Kidney (tissue), 14 donors: Measurements from ENCODE around the gene INSC. TPM values are rescaled to one million over a fixed set of nuclear protein-coding genes. Genes with fewer than 3 reads are reported as not detected.

Experiments
- DNase-seq, 5 donors: peaks; one replicate each; pipeline ENCODE4 v3.0.0-alpha.2; 2013 to 2020
- FAIRE-seq: peaks from 2 replicates; lab custom pipeline; 2012; peaks lifted over from hg19 to GRCh38; lab: Jason Lieb, UNC
- H3K27ac ChIP-seq, 2 donors: one replicate each; pipeline ENCODE4 v1.7.0; 2013; ENCODE audit warnings: low read depth in 2 of 2, low read length in 2 of 2, inconsistent platforms in 1 of 2
- H3K27me3 ChIP-seq: one replicate; pipeline ENCODE4 v1.7.1; 2013; ENCODE audit warnings: low read length, inconsistent platforms; ENCODE audit not compliant: control insufficient read depth, insufficient read depth
- H3K36me3 ChIP-seq, 3 donors: one replicate each; pipeline versions ENCODE4 v1.7.0 to v1.7.1; 2013; ENCODE audit warnings: low read length in 3 of 3, control low read depth in 1 of 3, inconsistent platforms in 1 of 3; ENCODE audit not compliant: insufficient read depth in 3 of 3, control insufficient read depth in 2 of 3
- H3K4me1 ChIP-seq, 3 donors: one replicate each; pipeline versions ENCODE4 v1.7.0 to v1.7.1; 2013; ENCODE audit warnings: low read length in 3 of 3, inconsistent platforms in 1 of 3, low read depth in 1 of 3; ENCODE audit not compliant: control insufficient read depth in 2 of 3, insufficient read depth in 2 of 3
- H3K4me3 ChIP-seq, 3 donors: one replicate each; pipeline versions ENCODE4 v1.7.0 to v1.8.1; 2013; ENCODE audit warnings: low read length in 3 of 3, control low read depth in 1 of 3, inconsistent platforms in 1 of 3
- H3K9ac ChIP-seq, 3 donors: one replicate each; pipeline versions ENCODE4 v1.7.0 to v1.7.1; 2013; ENCODE audit warnings: low read length in 3 of 3, control low read depth in 1 of 3, inconsistent platforms in 1 of 3
- H3K9me3 ChIP-seq, 3 donors: one replicate each; pipeline versions ENCODE4 v1.7.0 to v1.7.1; 2013; ENCODE audit warnings: low read length in 3 of 3, control low read depth in 1 of 3, inconsistent platforms in 1 of 3; ENCODE audit not compliant: control insufficient read depth in 2 of 3, insufficient read depth in 1 of 3
- CTCF ChIP-seq: IDR thresholded peaks from 3 replicates; pipeline ENCODE4 v1.5.1; 2012; ENCODE audit warnings: mild to moderate bottlenecking, moderate library complexity, borderline replicate concordance; ENCODE audit not compliant: insufficient read depth; ENCODE audit errors: extremely low read depth
- intact Hi-C: fragments of 100-400 bp; cut with DNase I; formaldehyde crosslinking; loops from one replicate; pipeline ENCODE4 v1.11.1; 2022
- polyA plus RNA-seq: library from polyadenylated mRNA; stranded (reverse); fragments of 350-450 nt; fragmentation: Illumina TruSeq; extraction: RNeasy Lipid Tissue Mini Kit (QIAGEN cat#74804); gene quantifications from one replicate; pipeline ENCODE4 v1.2.3, GENCODE V29; 2014; ENCODE audit warnings: low read depth, low replicate concordance; ENCODE audit not compliant: insufficient read depth
- total RNA-seq: library from RNA; stranded (reverse); fragmentation: NEBNext Ultra II Directional; extraction: Animal tissue kit (Norgen Biotek cat#: 25700); gene quantifications from one replicate; pipeline ENCODE4 v1.2.1, GENCODE V29; 2021
- donor health status: control.
- donor health status: control.
- donor health status: control.
- donor health status: control.
- donor health status: control.
- donor health status: DM: yes; HTN: yes; CAD: no.
- donor health status: Normal renal cell carcinoma (clear cell type).

Gene INSC
- total and polyA plus RNA-seq, 2 donors from 2014 or later = 0.41 to 1.3 TPM

DNA sequence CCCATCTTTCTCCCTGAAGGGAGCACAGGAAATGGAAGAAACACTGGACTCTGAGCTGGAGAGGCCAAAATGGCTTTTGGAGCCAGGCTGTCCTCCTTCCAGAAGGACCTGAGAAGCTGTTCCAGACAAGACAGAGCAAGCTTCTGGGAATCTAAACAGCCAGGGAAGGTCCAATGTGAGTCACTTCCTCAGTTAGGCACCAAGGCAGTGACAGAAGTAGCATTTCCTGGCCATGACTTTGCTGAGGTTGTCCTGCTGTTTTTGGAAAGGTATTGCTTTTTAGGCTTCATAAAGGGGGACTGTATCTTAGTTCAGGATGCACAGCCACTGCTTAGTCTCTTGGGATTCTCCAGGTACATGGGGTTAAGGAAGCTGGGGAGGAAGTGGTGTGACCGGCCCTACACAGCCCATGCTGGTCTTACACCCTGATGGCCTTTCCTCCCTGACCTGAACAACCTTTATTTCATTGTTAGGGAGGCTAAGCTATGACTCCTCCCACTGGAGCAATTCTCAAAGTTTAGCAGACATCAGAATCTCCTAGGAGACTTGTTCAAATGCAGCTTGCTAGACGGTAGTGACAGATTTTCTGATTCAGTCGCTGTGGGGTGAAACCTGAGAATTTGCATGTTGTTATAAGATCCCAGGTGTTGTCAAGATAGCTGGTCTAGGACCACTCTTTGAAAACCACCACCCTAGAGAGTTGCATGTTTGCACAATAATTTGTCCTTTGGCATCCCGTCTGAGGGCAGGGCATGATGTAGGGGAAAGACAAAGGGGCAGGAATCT is 6.8 kb upstream of the INSC start:
- no peak overlapping the region for H3K4me3 ChIP-seq
- no peaks in the 10 kb centered on the region for H3K27me3 ChIP-seq
- intact Hi-C loops = no loop called here
- no peak for DNase-seq
- H3K36me3 ChIP-seq = no peaks in the 10 kb centered on the region
- no peaks in the 10 kb centered on the region for H3K4me1 ChIP-seq
- no peak for TF ChIP-seq CTCF
- no peaks in the 10 kb centered on the region for H3K9me3 ChIP-seq
- no peak overlapping the region for H3K27ac ChIP-seq
- FAIRE-seq = no peak
- H3K9ac ChIP-seq = no peak overlapping the region

DNA sequence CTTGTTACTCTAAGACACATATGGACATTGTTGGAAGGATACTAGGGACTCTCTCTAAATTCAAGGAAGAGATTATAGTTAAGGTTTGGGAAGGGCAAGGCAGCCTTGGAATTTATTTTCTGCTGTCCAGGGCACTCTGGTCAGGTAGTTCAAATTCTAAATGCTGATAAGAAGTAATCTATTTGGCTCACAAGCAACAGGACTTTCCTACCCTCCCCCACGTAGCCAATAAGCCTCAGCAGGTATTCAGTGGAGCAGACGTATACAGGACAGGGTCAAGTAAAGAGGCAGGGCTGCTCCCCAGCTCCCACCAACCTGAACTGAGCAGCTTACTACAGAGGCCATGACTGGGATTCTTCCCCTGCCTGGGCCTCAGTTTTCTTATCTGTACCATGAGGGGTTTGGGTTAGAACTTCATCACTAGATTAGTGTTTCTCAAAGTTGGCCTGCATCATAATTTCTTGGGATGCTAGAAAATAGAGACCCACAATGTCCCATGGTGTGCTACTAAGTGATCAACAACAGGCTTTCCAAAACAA is 6.1 kb upstream of the INSC start:
- Histone ChIP-seq H3K9me3 (no peaks in the 10 kb centered on the region), H3K27ac (no peak overlapping the region), H3K4me3 (no peak overlapping the region), H3K36me3 (no peaks in the 10 kb centered on the region), H3K9ac (no peak overlapping the region), H3K4me1 (no peaks in the 10 kb centered on the region), H3K27me3 (no peaks in the 10 kb centered on the region)
- no peak for TF ChIP-seq CTCF
- intact Hi-C loops = no loop called here
- DNase-seq = no peak
- no peak for FAIRE-seq

GRCh38 chr11:15109602-15110001 is 5.1 kb upstream of the INSC start:
- Histone ChIP-seq H3K9me3 (no peaks in the 10 kb centered on the region), H3K4me1 (no peaks in the 10 kb centered on the region), H3K9ac (no peak overlapping the region), H3K4me3 (no peak overlapping the region), H3K27ac (no peak overlapping the region), H3K36me3 (no peaks in the 10 kb centered on the region), H3K27me3 (no peaks in the 10 kb centered on the region)
- TF ChIP-seq CTCF = no peak
- intact Hi-C loops = no loop called here
- no peak for DNase-seq
- no peak for FAIRE-seq
